ENCODE data around the gene TPI1.
"Not testable (repeated sequence)": the region's sequence is repeated elsewhere in the genome, so short reads cannot be mapped to it uniquely, and the experiment has no call there.

Gene TPI1

GRCh38 chr12:6889775-6890573, 22.6 kb downstream of the TPI1 start:
- in situ Hi-C loops (cut with MboI; ENCODE audit: low sequenced_read_pairs): not testable (repeated sequence)

GRCh38 chr12:6890789-6891645, 23.7 kb downstream of the TPI1 start:
- in situ Hi-C loops (cut with MboI; ENCODE audit: low sequenced_read_pairs): no loop called here

- in situ Hi-C loops (cut with MboI; ENCODE audit: low sequenced_read_pairs): no loop called here
Observed at GRCh38 chr12:6891646-6892001, 24.3 kb downstream of the TPI1 start.

- in situ Hi-C loops (cut with MboI; ENCODE audit: low sequenced_read_pairs): not testable (repeated sequence)
Observed at GRCh38 chr12:6892683-6893082, 25.4 kb downstream of the TPI1 start.

GRCh38 chr12:6894321-6894720, 27.0 kb downstream of the TPI1 start:
- in situ Hi-C loops (cut with MboI; ENCODE audit: low sequenced_read_pairs): no loop called here

GRCh38 chr12:6896846-6897435, 29.6 kb downstream of the TPI1 start:
- in situ Hi-C loops (cut with MboI; ENCODE audit: low sequenced_read_pairs): no loop called here

- in situ Hi-C loops (cut with MboI; ENCODE audit: low sequenced_read_pairs): no loop called here
Observed at GRCh38 chr12:6899427-6899826, 32.1 kb downstream of the TPI1 start.

GRCh38 chr12:6899837-6900519, 32.6 kb downstream of the TPI1 start:
- in situ Hi-C loops (cut with MboI; ENCODE audit: low sequenced_read_pairs): no loop called here

- in situ Hi-C loops (cut with MboI; ENCODE audit: low sequenced_read_pairs): no loop called here
Observed at GRCh38 chr12:6902448-6902847, 35.1 kb downstream of the TPI1 start.

GRCh38 chr12:6903722-6904121, 36.4 kb downstream of the TPI1 start:
- in situ Hi-C loops (cut with MboI; ENCODE audit: low sequenced_read_pairs): no loop called here

GRCh38 chr12:6904280-6905276, 37.2 kb downstream of the TPI1 start, which contains the start of gene LRRC23:
LRRC23 (plus strand) TSS chr12:6904822; CDS start chr12:6905634, 812 bp downstream.
- in situ Hi-C loops (cut with MboI; ENCODE audit: low sequenced_read_pairs): no loop called here

- in situ Hi-C loops (cut with MboI; ENCODE audit: low sequenced_read_pairs): no loop called here
Observed at GRCh38 chr12:6905414-6906040, 38.2 kb downstream of the TPI1 start.

GRCh38 chr12:6908141-6908540, 40.8 kb downstream of the TPI1 start:
- in situ Hi-C loops (cut with MboI; ENCODE audit: low sequenced_read_pairs): not testable (repeated sequence)

- in situ Hi-C loops (cut with MboI; ENCODE audit: low sequenced_read_pairs): no loop called here
Observed at GRCh38 chr12:6909421-6910145, 42.3 kb downstream of the TPI1 start.

GRCh38 chr12:6912164-6912935, 45.0 kb downstream of the TPI1 start:
- in situ Hi-C loops (cut with MboI; ENCODE audit: low sequenced_read_pairs): no loop called here

GRCh38 chr12:6914246-6914946, 47.1 kb downstream of the TPI1 start, which contains the start of gene ENO2:
ENO2 (plus strand) TSS chr12:6914580; CDS start chr12:6915833, 1,253 bp downstream.
- in situ Hi-C loops (cut with MboI; ENCODE audit: low sequenced_read_pairs): no loop called here

Measured in HL-60/S4 treated with phorbol 12-myristate 13-acetate at 8.2 ng/mL for 4 days and 3 days (cell line).